Stimulated activated naive CD4-positive, alpha-beta T cell treated with Interleukin-2 at 50 U/mL for 16 hours (primary cell): ENCODE results near the gene EXOC6.
"Not testable (repeated sequence)": the region's sequence is repeated elsewhere in the genome, so short reads cannot be mapped to it uniquely, and the experiment has no call there.

Experiments used
- DNase-seq: peaks from one replicate; lab custom pipeline; 2025; lab: John Stamatoyannopoulos, UW

The EXOC6 gene

DNA sequence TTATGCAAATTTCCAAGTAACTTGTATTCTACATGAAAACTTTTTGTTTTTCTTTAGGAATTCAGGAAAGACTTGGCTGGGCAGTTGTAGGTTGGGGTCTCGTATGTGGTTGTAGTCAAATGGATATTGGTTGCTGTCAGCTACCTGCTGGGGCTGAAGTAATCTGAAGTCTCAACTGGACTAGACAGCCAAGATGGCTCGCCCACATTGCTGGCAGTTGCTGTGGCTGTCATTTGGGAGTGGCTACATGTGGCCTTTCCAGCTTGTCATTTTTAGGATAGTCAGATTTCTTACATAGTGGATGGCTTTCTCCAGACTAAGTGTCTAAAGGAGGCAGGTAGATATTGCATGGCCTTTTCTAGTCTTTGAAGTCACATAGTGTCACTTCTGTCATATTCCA lies 32.6 kb downstream of the EXOC6 start:
- no peak for DNase-seq

DNA sequence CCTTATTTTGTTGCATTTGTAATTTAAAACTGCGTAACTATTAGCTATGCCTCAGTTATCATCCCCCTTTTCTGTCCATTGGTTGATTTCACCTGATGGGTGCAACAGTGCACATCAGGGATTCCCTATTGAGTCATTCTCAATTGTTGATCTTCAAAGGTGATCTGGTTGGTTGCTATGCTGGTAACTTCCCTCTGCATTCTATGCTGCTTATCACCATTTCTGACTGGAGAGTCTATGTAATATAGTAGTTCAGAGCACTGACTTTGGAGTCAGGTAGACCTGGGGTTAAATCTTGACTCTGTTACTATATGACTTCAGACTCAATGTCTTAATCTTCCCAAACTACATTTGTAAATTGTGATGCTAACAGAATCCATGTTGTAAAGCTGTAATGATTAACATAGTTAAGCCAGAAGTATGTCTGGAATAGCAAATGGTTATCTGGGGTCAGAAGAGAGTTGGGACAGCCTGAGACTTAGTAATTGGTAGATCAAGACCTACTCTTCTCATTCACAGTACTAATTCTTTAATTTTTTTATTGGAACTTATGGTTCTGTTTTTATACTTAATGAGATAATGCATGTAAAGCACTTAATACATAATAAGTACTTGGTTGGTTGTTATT lies 38.1 kb downstream of the EXOC6 start:
- no peak for DNase-seq

DNA sequence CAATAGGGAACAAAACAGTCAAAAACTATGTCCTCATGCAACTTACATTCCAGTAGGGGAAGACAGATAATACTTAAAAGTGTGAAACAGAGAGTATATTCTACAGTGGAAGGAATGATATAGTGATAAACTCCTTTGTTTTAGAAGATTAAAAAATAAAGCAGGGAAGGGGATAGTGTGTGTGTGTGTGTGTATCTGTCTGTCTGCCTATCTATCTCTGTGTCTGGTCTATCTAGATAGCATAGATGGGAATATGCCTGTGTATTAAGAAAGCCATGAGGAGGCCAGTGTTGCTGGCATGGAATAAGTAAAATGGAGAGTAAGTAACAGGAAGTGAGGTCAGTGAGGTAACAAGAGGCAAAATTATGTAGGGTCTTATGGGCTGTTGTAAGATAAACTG lies 42.2 kb downstream of the EXOC6 start:
- no peak for DNase-seq

DNA sequence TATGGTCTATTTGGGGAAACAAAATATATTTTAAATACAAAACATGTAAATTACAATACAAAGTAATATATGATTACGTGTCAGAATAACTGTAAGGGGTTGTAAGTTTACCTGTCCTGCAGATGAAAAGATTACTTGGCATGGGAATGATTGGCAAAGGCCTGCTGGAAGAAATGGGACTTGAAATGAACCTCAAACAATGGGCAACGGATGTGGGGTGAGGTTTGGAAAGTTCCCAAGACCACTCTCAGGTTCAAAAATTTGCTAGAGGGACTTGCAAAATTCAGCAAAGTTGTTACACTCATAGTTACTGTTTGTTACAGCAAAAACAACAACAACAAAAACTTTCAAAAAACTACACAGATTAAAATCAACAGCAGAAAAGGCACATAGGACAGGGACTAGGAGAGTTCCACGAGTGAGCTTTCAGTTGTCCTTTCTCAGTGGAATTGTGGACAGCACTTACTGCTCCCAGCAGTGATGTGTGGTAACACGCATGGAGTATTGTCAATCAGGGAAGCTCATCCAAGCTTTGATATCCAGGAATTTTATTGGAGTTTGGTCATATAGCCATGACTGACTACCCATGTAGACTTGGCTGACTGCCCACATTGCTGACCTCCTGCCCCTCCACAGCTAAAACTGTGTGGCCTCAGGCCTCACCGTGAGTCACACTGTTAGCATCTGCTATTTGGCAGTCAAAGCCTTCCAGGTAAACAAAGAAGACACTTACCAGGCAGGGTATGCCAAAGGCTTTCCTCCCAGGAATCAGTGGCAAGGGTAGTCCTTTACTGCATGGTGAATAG lies 43.8 kb downstream of the EXOC6 start:
- no peak for DNase-seq

DNA sequence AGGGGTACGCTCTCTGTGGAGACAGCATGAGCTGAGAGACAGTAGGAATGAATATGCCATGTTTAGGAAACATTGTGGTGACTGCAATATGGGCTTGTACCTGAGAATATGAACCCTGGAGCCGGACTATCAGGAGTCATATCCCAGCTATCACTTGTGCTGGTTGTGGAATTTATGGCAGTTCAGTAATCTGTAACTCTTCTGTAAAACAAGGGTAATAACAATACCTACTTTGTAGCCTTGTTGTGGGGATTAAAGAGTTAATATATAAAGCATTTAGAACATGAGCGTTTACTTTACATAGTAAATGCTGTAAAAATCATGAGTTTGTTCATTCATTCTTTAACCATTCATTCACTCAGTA lies 44.4 kb downstream of the EXOC6 start:
- no peak for DNase-seq

DNA sequence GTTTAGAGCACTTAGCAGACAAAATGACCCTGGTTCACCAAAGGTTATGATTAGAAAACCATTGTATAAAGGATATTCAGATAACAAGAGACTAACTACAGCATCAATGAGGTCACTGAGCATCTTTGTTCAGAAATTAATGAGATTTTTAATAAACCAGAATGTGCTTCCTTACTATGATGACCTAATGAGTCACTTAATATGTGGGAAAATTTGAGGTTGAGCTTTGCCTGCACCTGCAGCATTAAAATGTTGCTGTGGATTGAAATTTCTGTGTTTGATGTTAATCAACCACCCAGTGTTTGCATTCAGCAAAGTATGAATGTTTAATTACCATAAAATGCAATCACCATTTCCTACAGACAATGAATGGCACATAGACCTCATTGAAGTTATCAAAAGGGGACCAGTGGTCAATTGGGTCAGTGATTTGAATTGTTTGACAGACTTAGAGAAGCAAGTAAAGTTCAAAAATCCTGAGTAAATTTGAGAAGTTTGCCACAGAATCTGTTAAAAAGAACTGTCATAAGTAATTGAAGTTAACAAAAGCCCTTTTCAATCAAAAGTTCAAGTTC lies 45.8 kb downstream of the EXOC6 start:
- no peak for DNase-seq

DNA sequence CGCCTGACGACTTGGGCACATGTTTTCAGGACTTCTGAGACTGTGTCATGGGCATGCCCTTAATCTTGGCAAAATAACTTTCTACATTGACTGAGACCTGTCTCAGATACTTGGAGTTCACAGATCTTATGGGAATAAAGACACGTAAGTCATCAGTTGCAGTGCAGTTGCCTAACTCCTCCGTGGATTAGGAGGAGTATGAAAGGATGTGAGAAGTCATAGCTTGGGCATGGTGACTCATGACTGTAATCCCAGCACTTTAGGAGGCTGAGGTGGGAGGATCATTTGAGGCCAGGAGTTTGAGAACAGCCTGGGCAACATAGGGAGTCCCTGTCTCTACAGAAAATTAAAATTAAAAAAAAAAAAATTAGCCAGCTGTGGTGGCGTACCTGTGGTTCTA lies 49.6 kb downstream of the EXOC6 start:
- no peak for DNase-seq

DNA sequence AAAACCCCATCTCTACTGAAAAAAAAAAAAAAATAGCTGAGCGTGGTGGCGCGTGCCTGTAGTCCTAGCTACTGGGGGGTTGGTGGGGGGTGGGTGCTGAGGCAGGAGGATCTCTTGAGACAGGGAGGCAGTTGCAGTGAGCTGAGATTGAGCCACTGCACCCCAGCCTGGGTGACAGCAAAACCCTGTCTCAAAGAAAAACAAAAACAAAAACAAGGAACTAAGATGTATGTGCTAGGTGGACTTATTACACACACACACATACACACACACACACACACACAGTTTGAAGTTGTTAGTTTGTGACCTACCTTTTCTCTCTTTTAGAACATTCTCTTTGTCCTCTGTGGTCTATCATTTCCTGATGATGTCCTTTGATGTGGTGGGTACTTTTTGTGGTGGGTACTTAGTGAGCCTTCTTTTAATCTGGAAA lies 53.5 kb downstream of the EXOC6 start:
- peak; percentile 4 for DNase-seq

DNA sequence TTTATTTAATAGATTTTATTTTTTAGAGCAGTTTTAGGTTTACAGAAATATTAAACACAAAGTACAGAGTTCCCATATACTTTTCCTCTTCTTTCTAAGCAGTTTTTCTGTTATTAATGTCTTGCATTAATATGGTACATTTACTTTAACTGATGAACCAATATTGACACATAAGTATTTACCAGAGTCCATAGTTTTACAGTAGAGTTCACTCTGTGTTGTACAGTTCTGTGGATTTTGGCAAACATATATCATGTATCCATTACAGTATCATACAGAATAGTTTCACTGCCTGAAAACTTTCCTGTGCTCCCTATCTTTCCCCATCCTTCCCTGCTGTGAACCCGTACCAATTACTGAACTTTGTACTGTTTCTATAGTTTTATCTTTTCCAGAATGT lies 55.3 kb downstream of the EXOC6 start:
- DNase-seq, result no peak

DNA sequence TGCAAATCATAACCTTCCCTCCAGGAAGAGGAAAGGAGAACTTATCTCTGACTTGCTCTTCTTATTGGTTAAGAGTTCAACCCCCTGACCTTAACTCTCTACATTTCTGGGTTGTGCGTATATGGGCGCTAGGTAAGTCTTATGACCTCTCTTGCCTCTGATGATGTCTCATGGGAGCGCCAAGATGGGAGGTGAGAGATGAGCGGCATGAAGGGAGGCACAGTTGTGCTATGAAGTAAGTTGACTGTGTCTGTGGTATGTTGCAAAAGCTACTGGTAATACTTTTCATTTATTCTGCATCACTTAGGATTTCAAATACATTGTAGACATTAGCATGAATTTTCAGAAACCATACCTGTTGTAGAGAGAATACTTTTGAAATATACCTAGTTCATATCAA lies 59.0 kb downstream of the EXOC6 start:
- DNase-seq, result no peak

DNA sequence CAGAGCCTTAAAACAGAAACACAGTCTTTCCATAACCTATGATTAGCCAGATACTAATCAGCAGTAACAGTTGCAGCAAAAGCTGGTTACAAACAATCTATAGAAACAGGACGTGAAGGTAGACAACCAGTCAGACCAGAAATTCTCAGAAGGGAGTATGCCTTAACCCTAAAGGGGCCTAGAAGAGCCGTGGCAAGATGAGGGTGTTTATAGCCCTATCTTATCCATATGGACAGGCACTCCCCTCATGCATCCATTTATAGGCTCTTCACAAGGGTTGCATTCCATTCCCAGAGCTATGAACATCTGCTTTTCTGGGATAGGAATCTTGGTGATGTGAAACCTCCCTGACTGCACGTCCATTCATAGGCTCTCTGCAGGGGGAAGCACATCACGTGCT lies 64.3 kb downstream of the EXOC6 start:
- DNase-seq, result not testable (repeated sequence)

DNA sequence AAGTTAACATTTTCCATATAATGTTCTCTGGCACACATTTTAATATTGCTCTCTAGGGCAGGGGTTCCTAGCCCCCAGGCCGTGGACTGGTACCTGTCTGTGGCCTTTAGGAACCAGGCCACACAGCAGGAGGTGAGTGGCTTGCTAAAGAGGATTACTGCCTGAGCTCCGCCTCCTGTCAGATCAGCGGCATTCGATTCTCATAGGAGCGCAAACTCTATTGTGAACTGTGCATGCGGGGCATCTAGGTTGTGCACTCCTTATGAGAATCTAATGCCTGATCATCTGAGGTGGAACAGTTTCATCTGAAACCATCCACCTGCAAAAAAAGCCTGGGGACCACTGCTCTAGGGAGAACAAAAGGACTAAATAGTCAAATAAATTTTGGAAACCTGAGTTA lies 65.7 kb downstream of the EXOC6 start:
- DNase-seq, result no peak

DNA sequence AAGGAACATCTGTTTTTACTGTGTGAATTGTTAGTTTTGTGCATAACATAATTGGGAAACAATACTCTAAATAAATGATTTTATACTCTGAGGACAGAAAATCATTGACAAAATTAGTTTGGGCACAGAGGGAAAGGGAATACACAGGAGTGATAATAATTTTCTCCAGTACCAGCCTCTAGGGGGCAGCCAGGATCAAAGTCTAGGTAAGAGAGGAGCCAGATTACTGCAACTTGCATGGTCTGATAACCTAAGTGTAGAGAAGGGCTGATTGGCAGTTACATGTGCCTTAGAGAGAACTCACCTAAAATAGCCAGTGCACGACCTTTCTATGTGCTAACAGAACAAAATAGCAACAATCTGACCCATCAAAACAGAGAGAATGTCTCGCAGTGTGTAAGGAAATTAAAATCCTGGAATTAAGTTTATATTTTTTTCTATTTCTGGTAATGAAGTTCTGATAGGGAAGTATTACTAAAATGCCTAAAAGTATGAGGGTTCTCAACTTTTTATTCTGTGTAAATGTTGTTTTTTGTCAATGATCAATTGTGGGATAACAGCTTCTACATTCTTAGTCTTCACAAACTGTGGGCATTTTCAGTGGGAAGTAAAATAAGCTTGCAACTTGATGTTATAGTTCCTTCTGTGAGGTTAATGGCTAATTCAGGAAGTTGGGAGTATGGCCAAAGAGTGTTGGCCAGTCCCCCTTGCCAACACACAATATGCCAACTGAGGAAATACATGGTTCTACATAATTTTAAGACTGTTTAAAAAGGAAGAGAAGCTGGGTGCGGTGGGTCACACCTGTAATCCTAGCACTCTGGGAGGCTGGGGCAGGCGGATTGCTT lies 66.4 kb downstream of the EXOC6 start:
- DNase-seq, result peak; percentile 23

DNA sequence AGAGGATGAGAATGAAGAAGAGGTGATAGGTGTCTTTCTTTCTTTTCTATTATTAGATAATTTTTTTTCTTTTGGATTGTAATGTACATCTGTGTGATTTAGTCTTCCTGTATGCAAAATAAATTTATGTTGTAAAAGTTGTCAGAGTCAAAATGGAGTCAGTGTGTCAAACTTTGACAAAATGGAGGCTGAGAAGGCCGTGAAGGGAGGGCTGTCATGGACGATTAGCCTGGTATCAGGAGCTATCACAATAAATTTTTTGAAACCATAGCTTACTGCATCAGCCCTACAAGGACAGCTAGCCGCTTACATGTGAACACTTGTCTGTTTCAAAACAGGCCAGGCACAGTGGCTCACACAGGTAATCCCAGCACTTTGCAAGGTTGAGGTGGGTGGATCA lies 67.6 kb downstream of the EXOC6 start:
- DNase-seq, result no peak

DNA sequence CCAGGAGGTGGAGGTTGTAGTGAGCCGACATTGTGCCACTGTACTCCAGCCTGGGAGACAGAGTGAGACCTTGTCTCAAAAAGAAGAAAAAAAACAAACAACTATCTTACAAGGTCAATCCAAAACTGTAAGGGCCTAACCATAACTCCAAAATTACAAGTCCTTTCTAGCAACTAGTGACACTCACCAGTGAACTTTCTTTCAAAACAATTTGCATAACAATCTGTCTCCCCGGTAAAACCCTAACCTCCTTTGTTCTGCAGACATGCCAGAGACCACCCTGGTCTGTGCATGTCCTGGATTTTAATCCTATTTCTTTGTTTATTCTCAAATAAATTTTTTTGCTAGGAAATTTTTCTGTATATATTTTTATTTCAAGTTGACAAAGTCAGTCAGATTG lies 68.1 kb downstream of the EXOC6 start:
- no peak for DNase-seq

DNA sequence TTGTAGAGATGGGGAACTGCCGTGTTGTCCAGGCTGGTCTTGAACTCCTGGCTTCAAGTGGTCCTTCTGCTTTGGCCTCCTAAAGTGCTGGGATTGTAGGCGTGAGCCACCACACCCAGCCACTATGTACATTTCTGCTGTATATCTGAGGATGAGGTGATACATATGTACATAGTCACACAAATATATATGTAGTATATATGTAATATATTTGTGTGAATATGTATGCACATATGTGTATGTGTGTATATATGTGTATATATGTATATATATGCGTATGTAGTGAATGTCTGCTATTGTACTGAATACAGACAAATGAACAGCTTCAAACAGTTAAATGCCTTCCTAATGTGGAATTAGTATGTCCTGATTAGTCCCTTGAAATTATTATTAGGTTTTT lies 70.3 kb downstream of the EXOC6 start:
- DNase-seq, result no peak

DNA sequence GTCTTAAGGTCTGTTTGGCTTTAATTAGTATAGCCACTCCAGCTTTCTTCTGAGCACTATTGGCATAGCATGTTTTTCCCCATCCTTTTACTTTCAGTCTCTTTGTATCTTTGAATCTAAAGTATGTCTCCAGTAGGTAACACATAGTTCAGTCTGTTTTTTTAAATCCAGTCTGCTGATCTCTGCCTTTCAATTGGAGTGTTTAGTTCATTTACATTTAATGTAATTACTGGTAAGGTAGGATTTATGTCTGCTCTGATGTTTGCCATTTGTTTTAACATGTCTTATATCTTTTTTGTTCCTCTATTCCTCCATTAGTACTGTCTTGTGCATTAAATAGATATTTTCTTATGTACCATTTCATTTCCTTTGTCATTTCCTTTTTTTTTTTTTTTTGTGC lies 72.5 kb downstream of the EXOC6 start:
- no peak for DNase-seq

DNA sequence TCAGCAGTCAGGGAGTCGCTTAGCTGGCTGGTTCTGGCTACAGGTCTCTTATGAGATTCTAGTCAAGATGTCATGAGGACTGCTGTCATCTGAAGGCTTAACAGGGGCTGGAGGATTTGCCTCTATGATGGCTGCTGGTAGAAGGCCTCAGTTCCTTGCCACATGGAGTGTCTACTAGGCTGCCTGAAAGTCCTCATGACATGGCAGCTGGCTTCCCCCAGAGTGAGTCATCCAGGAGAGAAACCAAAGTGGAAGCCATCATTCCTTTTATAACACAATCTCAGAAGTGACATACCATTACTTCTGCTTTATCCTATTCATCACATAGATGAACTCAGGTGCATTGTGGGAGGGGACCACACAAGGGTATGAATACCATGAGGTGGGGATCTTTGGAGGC lies 75.1 kb downstream of the EXOC6 start:
- DNase-seq, result no peak

DNA sequence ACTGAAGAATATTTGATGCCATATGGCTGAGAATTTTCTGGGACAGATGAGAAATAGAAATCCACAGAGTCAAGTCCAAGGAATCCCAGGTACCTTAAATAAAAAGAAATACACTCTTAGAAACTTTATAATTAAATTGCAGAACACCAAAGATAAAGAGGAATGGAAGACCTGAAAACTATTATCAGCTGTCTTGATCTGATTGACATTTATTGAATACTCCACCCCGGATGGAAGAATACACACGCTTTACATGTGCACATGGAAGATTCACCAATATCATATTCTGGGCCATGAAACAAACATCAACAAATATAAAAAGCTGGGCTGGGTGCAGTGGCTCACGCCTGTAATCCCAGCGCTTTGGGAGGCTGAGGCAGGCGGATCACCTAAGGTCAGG lies 81.6 kb downstream of the EXOC6 start:
- no peak for DNase-seq

DNA sequence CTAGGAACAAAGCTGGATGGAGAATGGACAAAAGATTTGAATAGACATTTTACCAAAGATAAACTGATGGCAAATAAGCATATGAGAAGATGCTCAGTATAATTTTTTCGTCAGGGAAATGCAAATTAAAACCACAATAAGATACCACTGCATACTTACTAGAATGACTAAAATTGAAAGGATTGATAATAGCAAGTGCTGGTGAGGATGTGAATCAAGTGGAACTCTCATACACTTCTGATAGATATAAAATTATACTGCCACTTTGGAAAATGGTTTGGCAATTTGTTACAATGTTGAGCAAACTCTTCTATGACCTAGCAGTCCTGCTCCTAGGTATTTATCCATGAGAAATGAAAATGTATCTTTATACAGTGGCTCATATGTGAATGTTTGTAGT lies 83.3 kb downstream of the EXOC6 start:
- no peak for DNase-seq

DNA sequence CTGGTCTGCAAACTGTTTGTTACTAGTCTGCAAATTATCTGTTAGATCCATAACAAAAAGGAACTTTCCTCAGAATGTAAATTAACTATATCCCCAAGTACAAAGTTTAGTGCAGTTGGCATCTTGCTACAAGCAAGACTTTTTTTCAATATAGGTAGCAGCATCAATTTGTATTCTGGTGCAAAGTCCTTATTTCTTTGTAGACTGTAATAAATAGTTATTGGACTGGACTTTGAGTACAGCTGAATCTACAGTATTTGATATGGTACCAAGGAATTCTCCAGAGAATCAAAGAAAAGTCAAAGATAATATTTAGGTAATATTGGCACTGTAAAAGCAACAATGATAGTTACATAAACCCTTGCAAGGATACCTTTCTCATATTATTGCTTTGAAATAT lies 89.6 kb downstream of the EXOC6 start:
- DNase-seq, result no peak

DNA sequence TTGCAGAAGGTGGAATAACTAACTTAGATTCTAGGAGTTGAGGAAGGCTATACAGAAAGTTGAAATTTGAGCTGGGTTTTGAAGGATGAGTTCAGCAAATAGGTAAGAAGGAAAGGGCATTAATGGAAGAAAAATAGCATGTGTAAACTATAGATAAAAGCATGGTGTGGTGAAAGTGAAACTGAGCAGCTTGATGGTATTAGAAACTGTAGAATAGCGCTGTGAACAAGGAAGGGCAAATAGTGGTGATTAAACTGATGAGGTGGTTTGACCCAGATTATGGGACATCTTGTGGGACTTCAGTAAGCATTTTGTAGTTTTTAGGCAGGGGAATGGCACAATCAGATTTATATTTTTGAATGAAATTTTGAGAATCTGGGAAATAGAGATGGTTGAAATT lies 90.5 kb downstream of the EXOC6 start:
- no peak for DNase-seq

DNA sequence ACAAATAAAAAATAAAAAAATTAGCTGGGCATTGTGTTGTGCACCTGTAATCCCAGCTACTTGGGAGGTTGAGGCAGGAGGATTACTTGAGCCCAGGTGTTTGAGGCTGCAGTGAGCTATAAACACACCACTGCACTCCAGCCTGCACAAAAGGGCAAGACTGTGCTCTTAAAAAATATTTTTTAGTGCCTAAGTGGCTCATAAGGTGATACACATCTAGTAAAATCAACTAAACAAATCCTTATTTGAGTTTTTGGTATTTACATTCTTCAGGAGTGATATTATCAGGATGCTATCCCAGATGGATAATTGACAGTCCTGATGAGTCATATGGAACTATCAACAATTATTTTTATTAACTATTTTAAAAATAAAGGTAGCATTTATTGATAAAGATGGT lies 93.9 kb downstream of the EXOC6 start:
- no peak for DNase-seq
